ENCODE results near the gene RCVRN. TPM values are rescaled to one million over a fixed set of nuclear protein-coding genes. Genes with fewer than 3 reads are reported as not detected.

The RCVRN gene
- total and polyA plus RNA-seq, 2 of the 4 experiments (the other 2 are of a cell fraction), result not detected

DNA sequence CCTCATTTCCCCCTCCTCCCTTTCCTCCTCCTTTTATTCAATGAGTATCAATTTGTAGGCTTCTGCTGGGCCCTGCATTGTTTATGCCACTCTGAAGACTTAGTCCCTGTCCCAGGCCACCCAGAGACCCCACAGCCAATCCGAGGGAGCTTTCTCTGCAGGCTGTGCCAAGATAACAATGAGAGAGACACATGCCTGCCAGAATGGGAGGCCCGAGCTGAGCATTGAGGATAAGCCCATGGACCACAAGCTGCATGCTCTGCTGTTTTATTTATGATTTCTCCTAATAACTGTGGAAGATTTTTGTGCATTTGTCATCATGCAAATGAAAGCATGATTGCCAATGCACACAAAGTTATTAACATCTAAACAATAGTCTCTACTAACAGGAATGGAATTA lies 3.0 kb downstream of the RCVRN start:
- ChIA-PET POLR2A (ENCODE audit: unreplicated experiment) (no interaction called here), CTCF (interaction anchor here (1.1 kb wide), 1 partner anchor 713 kb away, joined by 3 read pairs; no protein-coding TSS in a partner anchor)
- DNase-seq (peak; percentile 23), ATAC-seq (ENCODE audit: low read depth) (no peak; the same call in 1 of the 2 replicates)
- Histone ChIP-seq H3K23ac (ENCODE audit: low read depth, low read length) (no peak overlapping the region), H3K4me3 (ENCODE audit: insufficient read depth, low read depth, low read length) (no peak overlapping the region), H2BK120ac (ENCODE audit: low read depth, low read length) (peak overlapping the region; percentile 73), H3K4me2 (ENCODE audit: low read depth, low read length) (no peak overlapping the region), H3K18ac (ENCODE audit: low read depth, low read length) (peak overlapping the region; percentile 10; the same call in 1 of the 2 replicates), H3K27me3 (ENCODE audit: control insufficient read depth, insufficient read depth, low read length) (no peaks in the 10 kb centered on the region), H3K14ac (replicated peaks; ENCODE audit: low read depth, low read length) (no peak overlapping the region), H3K4ac (ENCODE audit: low read depth, low read length) (peak overlapping the region; percentile 58; the same call in 1 of the 2 replicates), H4K91ac (ENCODE audit: insufficient read depth, low read depth, low read length) (peak overlapping the region; percentile 53; the same call in 1 of the 2 replicates), H3K79me1 (ENCODE audit: low read depth in 1 of 2, low read length in 2 of 2) (no peaks in the 10 kb centered on the region), H2AK9ac (replicated peaks; ENCODE audit: low read depth, low read length, poor library complexity) (no peak overlapping the region), H4K20me1 (ENCODE audit: insufficient read depth, low read length) (no peaks in the 10 kb centered on the region), H4K5ac (ENCODE audit: low read depth, low read length) (no peak overlapping the region), H2BK5ac (ENCODE audit: low read depth, low read length, poor library complexity, severe bottlenecking) (no peak overlapping the region), H3K9me3 (ENCODE audit: control insufficient read depth, insufficient read depth, low read length) (no peaks in the 10 kb centered on the region), H2BK15ac (ENCODE audit: low read depth, low read length) (no peak overlapping the region), H3K56ac (ENCODE audit: extremely low read depth, insufficient read depth, low read length) (no peak overlapping the region), H2AK5ac (ENCODE audit: low read depth, low read length) (no peak overlapping the region), H2AFZ (replicated peaks; ENCODE audit: low read length, poor library complexity) (no peak overlapping the region), H3K27ac (ENCODE audit: insufficient read depth, low read length) (peak overlapping the region; percentile 41; the same call in 1 of the 2 replicates), H3K9me1 (ENCODE audit: insufficient read depth, low read length) (no peaks in the 10 kb centered on the region), H3K9ac (ENCODE audit: low read depth, low read length) (no peak overlapping the region), H4K8ac (ENCODE audit: low read depth in 2 of 2, low read length in 2 of 2) (peak overlapping the region in 1 of 2 experiments; percentile 61; a peak in 1 of 4 replicates), H3K36me3 (ENCODE audit: control insufficient read depth, insufficient read depth, low read length) (no peaks in the 10 kb centered on the region), H2BK20ac (ENCODE audit: low read depth, low read length) (peak overlapping the region; percentile 57; the same call in 1 of the 2 replicates), H3K4me1 (ENCODE audit: control insufficient read depth, insufficient read depth, low read length) (peaks cover 14% of the 10 kb centered on the region)
- intact Hi-C loops (cut with micrococcal nuclease) (loop anchor here (5.0 kb wide), 1 partner anchor 60 kb away; no protein-coding TSS in a partner anchor), in situ Hi-C loops (cut with MboI; ENCODE audit: low sequenced_read_pairs) (no loop called here), dilution Hi-C loops (cut with HindIII; ENCODE audit: low sequenced_read_pairs, unreplicated experiment) (no loop called here)
- no TSS peak for BruUV-seq (replicated peaks)
- no peak for TF ChIP-seq ELK1 (IDR thresholded peaks at IDR 0.05; ENCODE audit: borderline replicate concordance, low read depth, low read length)
- no peak for TF ChIP-seq MXI1 (IDR thresholded peaks at IDR 0.05; ENCODE audit: borderline replicate concordance, low read depth, low read length)
- TF ChIP-seq CHD1 (IDR thresholded peaks at IDR 0.05; ENCODE audit: low read depth, low read length), result no peak
- no peak for TF ChIP-seq POLR2A (IDR thresholded peaks at IDR 0.05; ENCODE audit: low read depth, low read length)
- TF ChIP-seq, protein P1, sequence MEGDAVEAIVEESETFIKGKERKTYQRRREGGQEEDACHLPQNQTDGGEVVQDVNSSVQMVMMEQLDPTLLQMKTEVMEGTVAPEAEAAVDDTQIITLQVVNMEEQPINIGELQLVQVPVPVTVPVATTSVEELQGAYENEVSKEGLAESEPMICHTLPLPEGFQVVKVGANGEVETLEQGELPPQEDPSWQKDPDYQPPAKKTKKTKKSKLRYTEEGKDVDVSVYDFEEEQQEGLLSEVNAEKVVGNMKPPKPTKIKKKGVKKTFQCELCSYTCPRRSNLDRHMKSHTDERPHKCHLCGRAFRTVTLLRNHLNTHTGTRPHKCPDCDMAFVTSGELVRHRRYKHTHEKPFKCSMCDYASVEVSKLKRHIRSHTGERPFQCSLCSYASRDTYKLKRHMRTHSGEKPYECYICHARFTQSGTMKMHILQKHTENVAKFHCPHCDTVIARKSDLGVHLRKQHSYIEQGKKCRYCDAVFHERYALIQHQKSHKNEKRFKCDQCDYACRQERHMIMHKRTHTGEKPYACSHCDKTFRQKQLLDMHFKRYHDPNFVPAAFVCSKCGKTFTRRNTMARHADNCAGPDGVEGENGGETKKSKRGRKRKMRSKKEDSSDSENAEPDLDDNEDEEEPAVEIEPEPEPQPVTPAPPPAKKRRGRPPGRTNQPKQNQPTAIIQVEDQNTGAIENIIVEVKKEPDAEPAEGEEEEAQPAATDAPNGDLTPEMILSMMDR (conservative IDR thresholded peaks at IDR 0.05; ENCODE audit: low read depth, low read length), result no peak
- no peak for TF ChIP-seq MAZ (IDR thresholded peaks at IDR 0.05; ENCODE audit: borderline replicate concordance, low read depth, low read length)
- no peak for TF ChIP-seq CEBPB (IDR thresholded peaks at IDR 0.05; ENCODE audit: low read depth, low read length)
- TF ChIP-seq SMC3 (IDR thresholded peaks at IDR 0.05; ENCODE audit: low read depth, low read length), result no peak
- no peak for TF ChIP-seq MAFK (IDR thresholded peaks at IDR 0.05; ENCODE audit: low read depth, low read length)
- TF ChIP-seq RCOR1 (IDR thresholded peaks at IDR 0.05; ENCODE audit: insufficient replicate concordance, low read length), result no peak
- TF ChIP-seq BHLHE40 (IDR thresholded peaks at IDR 0.05; ENCODE audit: low read depth, low read length), result no peak
- TF ChIP-seq, protein P2, sequence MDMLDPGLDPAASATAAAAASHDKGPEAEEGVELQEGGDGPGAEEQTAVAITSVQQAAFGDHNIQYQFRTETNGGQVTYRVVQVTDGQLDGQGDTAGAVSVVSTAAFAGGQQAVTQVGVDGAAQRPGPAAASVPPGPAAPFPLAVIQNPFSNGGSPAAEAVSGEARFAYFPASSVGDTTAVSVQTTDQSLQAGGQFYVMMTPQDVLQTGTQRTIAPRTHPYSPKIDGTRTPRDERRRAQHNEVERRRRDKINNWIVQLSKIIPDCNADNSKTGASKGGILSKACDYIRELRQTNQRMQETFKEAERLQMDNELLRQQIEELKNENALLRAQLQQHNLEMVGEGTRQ (IDR thresholded peaks at IDR 0.05; ENCODE audit: low read depth, low read length), result no peak
- WGBS, 2 experiments (ENCODE audit: extremely low coverage in 2 of 2, insufficient read length in 1 of 2), result no CpG with 5 or more reads among the region's 2 CpGs

All from IMR-90 (cell line).